Esophagus muscularis mucosa (tissue), 3 donors: ENCODE data around the gene MRPL21.

Source experiments
- POLR2A ChIP-seq: fragments of 450-650 bp; IDR thresholded peaks from one replicate; pipeline ENCODE4 v1.6.1; 2017; ENCODE audit warnings: antibody characterized with exemption, moderate library complexity, mild to moderate bottlenecking, low read depth
- TF ChIP-seq, protein P1 (sequence below), 3 experiments: fragments of 200-600 bp in 2 of 3; fragments of 450-650 bp in 1 of 3; sonication (generic) in 2 of 3; IDR thresholded peaks; one replicate each; pipeline ENCODE4 v1.5.1; 2017 to 2019; ENCODE audit warnings: antibody characterized with exemption in 3 of 3, mild to moderate bottlenecking in 2 of 3, moderate library complexity in 1 of 3

DNA sequence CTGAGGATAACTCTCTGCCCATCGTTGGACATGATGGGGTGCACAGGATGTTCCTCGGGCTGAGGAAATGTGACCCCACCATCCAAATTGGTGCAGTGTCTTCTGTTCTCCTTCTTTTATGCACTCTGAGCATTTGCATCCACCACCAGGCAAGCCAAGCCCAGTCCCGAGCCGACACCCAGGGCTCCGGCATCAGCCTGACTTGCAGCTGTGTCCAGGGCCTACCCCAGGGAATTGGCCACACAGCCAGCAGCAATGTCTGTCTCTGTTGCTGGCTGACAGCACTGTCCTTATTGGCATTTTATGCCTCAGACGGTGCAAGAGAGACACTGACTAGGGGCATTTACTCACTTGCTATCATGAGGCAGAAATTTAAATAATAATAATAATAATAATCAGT lies 36.6 kb downstream of the MRPL21 start:
- TF ChIP-seq, protein P1, sequence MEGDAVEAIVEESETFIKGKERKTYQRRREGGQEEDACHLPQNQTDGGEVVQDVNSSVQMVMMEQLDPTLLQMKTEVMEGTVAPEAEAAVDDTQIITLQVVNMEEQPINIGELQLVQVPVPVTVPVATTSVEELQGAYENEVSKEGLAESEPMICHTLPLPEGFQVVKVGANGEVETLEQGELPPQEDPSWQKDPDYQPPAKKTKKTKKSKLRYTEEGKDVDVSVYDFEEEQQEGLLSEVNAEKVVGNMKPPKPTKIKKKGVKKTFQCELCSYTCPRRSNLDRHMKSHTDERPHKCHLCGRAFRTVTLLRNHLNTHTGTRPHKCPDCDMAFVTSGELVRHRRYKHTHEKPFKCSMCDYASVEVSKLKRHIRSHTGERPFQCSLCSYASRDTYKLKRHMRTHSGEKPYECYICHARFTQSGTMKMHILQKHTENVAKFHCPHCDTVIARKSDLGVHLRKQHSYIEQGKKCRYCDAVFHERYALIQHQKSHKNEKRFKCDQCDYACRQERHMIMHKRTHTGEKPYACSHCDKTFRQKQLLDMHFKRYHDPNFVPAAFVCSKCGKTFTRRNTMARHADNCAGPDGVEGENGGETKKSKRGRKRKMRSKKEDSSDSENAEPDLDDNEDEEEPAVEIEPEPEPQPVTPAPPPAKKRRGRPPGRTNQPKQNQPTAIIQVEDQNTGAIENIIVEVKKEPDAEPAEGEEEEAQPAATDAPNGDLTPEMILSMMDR (IDR thresholded peaks at IDR 0.05), result no peak
- TF ChIP-seq POLR2A, result no peak
